Cardiac muscle cell (in vitro differentiated cells and primary cell): ENCODE measurements around the gene MED12L. TPM values are rescaled to one million over a fixed set of nuclear protein-coding genes. Genes with fewer than 3 reads are reported as not detected.

Source experiments
- DNase-seq, 2 donors: peaks; one replicate each; pipeline versions ENCODE4 v3.0.0 to v3.0.0-alpha.2; 2010 to 2017; ENCODE audit warnings: low read depth in 1 of 2, low spot score in 1 of 2
- H3K27ac ChIP-seq: fragments of 200-600 bp; sonication (generic); 2 replicates; pipeline ENCODE4 v1.5.1; 2016
- H3K27me3 ChIP-seq: fragments of 200-600 bp; sonication (generic); 2 replicates; pipeline ENCODE4 v1.6.0; 2016; ENCODE audit warnings: control low read depth
- H3K36me3 ChIP-seq: fragments of 200-600 bp; sonication (generic); 2 replicates; pipeline ENCODE4 v1.5.1; 2016; ENCODE audit warnings: control low read depth
- H3K4me1 ChIP-seq: fragments of 200-600 bp; sonication (generic); 2 replicates; pipeline ENCODE4 v1.8.1; 2017; ENCODE audit warnings: low read depth, mild to moderate bottlenecking, mixed run types
- H3K4me3 ChIP-seq: fragments of 200-600 bp; sonication (generic); 2 replicates; pipeline ENCODE4 v1.5.1; 2016; ENCODE audit warnings: mild to moderate bottlenecking
- H3K9me3 ChIP-seq: fragments of 200-600 bp; sonication (generic); 2 replicates; pipeline ENCODE4 v1.5.1; 2017; ENCODE audit warnings: low read depth, mild to moderate bottlenecking, control low read depth
- CTCF ChIP-seq: IDR thresholded peaks from 2 replicates; pipeline ENCODE4 v1.5.1; 2012; ENCODE audit warnings: low read depth, mild to moderate bottlenecking, low read length
- polyA plus RNA-seq: library from polyadenylated mRNA; unstranded; fragments of >200 nt; fragmentation: Nextera tagmentation; extraction: Ambion mirVana; gene quantifications from 2 replicates; pipeline ENCODE4 v1.2.1, GENCODE V29; 2016
- total RNA-seq: library from RNA; depleted of rRNA; stranded (reverse); fragments of >200 nt; gene quantifications from 2 replicates; pipeline ENCODE4 v1.2.3, GENCODE V29; 2016

The MED12L gene
- total and polyA plus RNA-seq, 2 experiments from 2014 or later, result 1.9 to 6.9 TPM

- DNase-seq, result peak; percentile 66 to 88
These were observed 354.2 kb downstream of the MED12L start for GRCh38 chr3:151439652-151440125.

GRCh38 chr3:151440940-151441339 is 355.5 kb downstream of the MED12L start:
- no peak for DNase-seq
- no peaks in the 10 kb centered on the region for H3K27me3 ChIP-seq
- H3K4me1 ChIP-seq, result no peaks in the 10 kb centered on the region
- no peak overlapping the region for H3K27ac ChIP-seq
- no peaks in the 10 kb centered on the region for H3K9me3 ChIP-seq
- no peak for TF ChIP-seq CTCF
- no peak overlapping the region for H3K4me3 ChIP-seq
- no peaks in the 10 kb centered on the region for H3K36me3 ChIP-seq

More at GRCh38 chr3:151439652-151440125, 354.2 kb downstream of the MED12L start:
- no peaks in the 10 kb centered on the region for H3K27me3 ChIP-seq
- H3K9me3 ChIP-seq, result no peaks in the 10 kb centered on the region
- TF ChIP-seq CTCF, result peak; percentile 72
- no peaks in the 10 kb centered on the region for H3K36me3 ChIP-seq
- no peak overlapping the region for H3K4me3 ChIP-seq
- no peak overlapping the region for H3K27ac ChIP-seq
- no peaks in the 10 kb centered on the region for H3K4me1 ChIP-seq

GRCh38 chr3:151443583-151443982 is 358.1 kb downstream of the MED12L start:
- Histone ChIP-seq H3K27ac (no peak overlapping the region), H3K4me1 (no peaks in the 10 kb centered on the region), H3K27me3 (no peaks in the 10 kb centered on the region), H3K36me3 (no peaks in the 10 kb centered on the region), H3K9me3 (no peaks in the 10 kb centered on the region), H3K4me3 (no peak overlapping the region)
- no peak for TF ChIP-seq CTCF
- DNase-seq, result peak; percentile 28 to 73

- no peak for TF ChIP-seq CTCF
- Histone ChIP-seq H3K27me3 (no peaks in the 10 kb centered on the region), H3K4me1 (no peaks in the 10 kb centered on the region), H3K36me3 (no peaks in the 10 kb centered on the region), H3K27ac (no peak overlapping the region), H3K4me3 (no peak overlapping the region), H3K9me3 (no peaks in the 10 kb centered on the region)
- peak in 1 of 2 donors; percentile 96 for DNase-seq
These were observed 360.0 kb downstream of the MED12L start for GRCh38 chr3:151445273-151446001.

GRCh38 chr3:151446002-151446340 is 360.5 kb downstream of the MED12L start:
- no peak for TF ChIP-seq CTCF
- Histone ChIP-seq H3K4me3 (no peak overlapping the region), H3K27ac (no peak overlapping the region), H3K36me3 (no peaks in the 10 kb centered on the region), H3K9me3 (no peaks in the 10 kb centered on the region), H3K27me3 (no peaks in the 10 kb centered on the region), H3K4me1 (no peaks in the 10 kb centered on the region)
- peak in 1 of 2 donors; percentile 47 for DNase-seq
